GM12874 (cell line): Measurements from ENCODE around the gene DNAAF5.

Source experiments
- CTCF ChIP-seq: IDR thresholded peaks from 2 replicates; pipeline ENCODE4 v1.5.1; 2011; ENCODE audit warnings: low read depth, mild to moderate bottlenecking, control low read depth, low read length, moderate library complexity; ENCODE audit not compliant: insufficient read depth

Gene DNAAF5

GRCh38 chr7:716222-716621 lies 10.3 kb upstream of the DNAAF5 start:
- TF ChIP-seq CTCF = no peak

GRCh38 chr7:716636-717035 lies 9.9 kb upstream of the DNAAF5 start:
- no peak for TF ChIP-seq CTCF

GRCh38 chr7:721619-722248 lies 4.8 kb upstream of the DNAAF5 start:
- TF ChIP-seq CTCF = no peak

GRCh38 chr7:723541-723940 lies 3.0 kb upstream of the DNAAF5 start:
- no peak for TF ChIP-seq CTCF

- no peak for TF ChIP-seq CTCF
Observed at GRCh38 chr7:724298-724697, 2.2 kb upstream of the DNAAF5 start.

GRCh38 chr7:725223-726005 lies 1.1 kb upstream of the DNAAF5 start:
- TF ChIP-seq CTCF = no peak

GRCh38 chr7:726854-727103 lies 280 bp downstream of the DNAAF5 start:
- TF ChIP-seq CTCF = no peak
